GM12891 (cell line): Measurements from ENCODE around the gene HYPK.

Experiments
- PAX5 ChIP-seq: IDR thresholded peaks from 2 replicates; pipeline ENCODE4 v1.6.1; 2011; ENCODE audit warnings: low read length, moderate library complexity, mild to moderate bottlenecking; ENCODE audit not compliant: insufficient read depth, severe bottlenecking
- POLR2A ChIP-seq: IDR thresholded peaks from 2 replicates; pipeline ENCODE4 v1.6.1; 2011; ENCODE audit warnings: low read depth, low read length, control low read depth
- POLR2AphosphoS5 ChIP-seq: IDR thresholded peaks from 2 replicates; pipeline ENCODE4 v1.6.1; 2011; ENCODE audit warnings: low read depth, low read length, control low read depth
- SPI1 ChIP-seq: IDR thresholded peaks from 2 replicates; pipeline ENCODE4 v1.6.1; 2011; ENCODE audit warnings: low read depth, low read length, control low read depth
- TAF1 ChIP-seq: IDR thresholded peaks from 2 replicates; pipeline ENCODE4 v1.6.1; 2011; ENCODE audit warnings: low read depth, low read length, control low read depth

GRCh38 chr15:43799209-43799944 is 1.0 kb upstream of the HYPK start:
- TF ChIP-seq POLR2A (no peak), POLR2AphosphoS5 (no peak), TAF1 (no peak), SPI1 (no peak), PAX5 (peak; percentile 30)
